GM10847 (cell line): ENCODE data around the gene TPM2.

Experiments used
- POLR2A ChIP-seq: IDR thresholded peaks from 2 replicates; pipeline ENCODE4 v1.6.1; 2011; ENCODE audit not compliant: insufficient read length; ENCODE audit errors: extremely low read depth

TPM2 gene

GRCh38 chr9:35689542-35690293 is at the start of gene TPM2:
TPM2 (minus strand) TSS chr9:35689925; CDS start chr9:35689817, 108 bp downstream.
- TF ChIP-seq POLR2A, result no peak

- no peak for TF ChIP-seq POLR2A
Observed at GRCh38 chr9:35738924-35739323, 49.2 kb upstream of the TPM2 start.

- no peak for TF ChIP-seq POLR2A
Observed at GRCh38 chr9:35738186-35738585, 48.5 kb upstream of the TPM2 start.

GRCh38 chr9:35737143-35737542 is 47.4 kb upstream of the TPM2 start:
- no peak for TF ChIP-seq POLR2A

- TF ChIP-seq POLR2A, result no peak
Observed at GRCh38 chr9:35736201-35736633, 46.5 kb upstream of the TPM2 start.

- no peak for TF ChIP-seq POLR2A
Observed at GRCh38 chr9:35734096-35734495, 44.4 kb upstream of the TPM2 start.

GRCh38 chr9:35732800-35733541 is 43.2 kb upstream of the TPM2 start:
- TF ChIP-seq POLR2A, result no peak

GRCh38 chr9:35732185-35732799 is 42.6 kb upstream of the TPM2 start, which contains the start of the genes CREB3 and TLN1:
CREB3 (plus strand) TSS chr9:35732666; CDS start chr9:35732773, 107 bp downstream.
TLN1 (minus strand) TSS chr9:35732195; CDS start chr9:35725694, 6,501 bp downstream.
- peak; percentile 81 for TF ChIP-seq POLR2A

GRCh38 chr9:35731415-35732184 is 41.9 kb upstream of the TPM2 start:
- no peak for TF ChIP-seq POLR2A

GRCh38 chr9:35730486-35730854 is 40.7 kb upstream of the TPM2 start:
- TF ChIP-seq POLR2A, result no peak

- TF ChIP-seq POLR2A, result no peak
Observed at GRCh38 chr9:35729700-35730485, 40.2 kb upstream of the TPM2 start.

- no peak for TF ChIP-seq POLR2A
Observed at GRCh38 chr9:35729101-35729500, 39.4 kb upstream of the TPM2 start.

GRCh38 chr9:35728041-35728971 is 38.6 kb upstream of the TPM2 start:
- TF ChIP-seq POLR2A, result peak; percentile 30
